HepG2 (cell line): ENCODE data around the gene IL27RA. TPM values are rescaled to one million over a fixed set of nuclear protein-coding genes. Genes with fewer than 3 reads are reported as not detected.
A peak's percentile ranks its signal among the peaks of the same experiment; 100 is the strongest.

ENCODE experiments used
- CBX2 ChIP-seq, 2 experiments: fragments of 200-600 bp in 1 of 2; sonication (generic); formaldehyde crosslinking in 1 of 2; IDR thresholded peaks; 2 replicates each; pipeline versions ENCODE4 v1.7.0 to v1.8.1; 2018 to 2022; ENCODE audit warnings: low read depth in 2 of 2, low read length in 1 of 2, mild to moderate bottlenecking in 1 of 2, missing genetic modification reagents in 1 of 2
- ETV5 ChIP-seq: IDR thresholded peaks from 2 replicates; pipeline ENCODE4 v1.6.1; 2018; ENCODE audit warnings: missing biosample characterization, missing genetic modification reagents, inconsistent platforms, borderline replicate concordance
- MIER3 ChIP-seq: IDR thresholded peaks from 2 replicates; pipeline ENCODE4 v1.6.1; 2016; ENCODE audit warnings: missing compliant biosample characterization, borderline replicate concordance
- MZF1 ChIP-seq: sonication (generic); formaldehyde crosslinking; IDR thresholded peaks from 2 replicates; pipeline ENCODE4 v1.8.1; 2023; ENCODE audit warnings: mild to moderate bottlenecking, missing genetic modification reagents, borderline replicate concordance
- SP2 ChIP-seq: sonication (generic); formaldehyde crosslinking; IDR thresholded peaks from 2 replicates; pipeline ENCODE4 v1.5.1; 2020; ENCODE audit warnings: mild to moderate bottlenecking, missing genetic modification reagents
- SP4 ChIP-seq: sonication (generic); formaldehyde crosslinking; IDR thresholded peaks from 2 replicates; pipeline ENCODE4 v1.8.1; 2023; ENCODE audit warnings: mild to moderate bottlenecking, missing genetic modification reagents
- TCF7 ChIP-seq: sonication (generic); IDR thresholded peaks from 2 replicates; pipeline ENCODE4 v1.6.1; 2016; ENCODE audit warnings: antibody characterized with exemption, low read depth
- TFDP1 ChIP-seq: IDR thresholded peaks from 2 replicates; pipeline ENCODE4 v1.6.1; 2016; ENCODE audit warnings: missing compliant biosample characterization, missing genetic modification reagents, borderline replicate concordance
- THAP8 ChIP-seq: sonication (generic); formaldehyde crosslinking; IDR thresholded peaks from 2 replicates; pipeline ENCODE4 v1.5.1; 2020; ENCODE audit warnings: missing genetic modification reagents, mild to moderate bottlenecking, borderline replicate concordance
- ZNF563 ChIP-seq: sonication (generic); formaldehyde crosslinking; IDR thresholded peaks from 2 replicates; pipeline ENCODE4 v1.8.0; 2022; ENCODE audit warnings: mild to moderate bottlenecking, moderate library complexity, missing genetic modification reagents
- ZNF670 ChIP-seq: sonication (generic); formaldehyde crosslinking; IDR thresholded peaks from 2 replicates; pipeline ENCODE4 v1.8.0; 2022; ENCODE audit warnings: mild to moderate bottlenecking, missing genetic modification reagents, borderline replicate concordance
- ZNF782 ChIP-seq: sonication (generic); formaldehyde crosslinking; IDR thresholded peaks from 2 replicates; pipeline ENCODE4 v1.4.0; 2020; ENCODE audit warnings: missing genetic modification reagents, mild to moderate bottlenecking, borderline replicate concordance
- polyA plus RNA-seq, 8 experiments: library from polyadenylated mRNA; depleted of rRNA in 3 of 8; stranded (reverse) in 7 of 8; unstranded in 1 of 8; fragments of >200 nt; fragmentation: Illumina TruSeq in 4 of 8; extraction: Trizol in 4 of 8; gene quantifications; 2 replicates each; pipeline versions ENCODE4 v1.2.1 to v1.2.3, GENCODE V29; 2011 to 2016; ENCODE audit warnings: low read depth in 4 of 8, missing spikeins in 1 of 8, mixed read lengths in 1 of 8; ENCODE audit not compliant: insufficient read depth in 1 of 8
- total RNA-seq, 5 experiments: library from RNA; depleted of rRNA; stranded (reverse); fragments of >200 nt; fragmentation: Illumina TruSeq; extraction: Trizol; gene quantifications; 2 replicates each; pipeline ENCODE4 v1.2.3, GENCODE V29; 2016; ENCODE audit warnings: low read depth in 1 of 5
- TF ChIP-seq, protein P1 (sequence below): sonication (generic); formaldehyde crosslinking; IDR thresholded peaks from 2 replicates; pipeline ENCODE4 v1.4.0; 2020; ENCODE audit warnings: missing genetic modification reagents, borderline replicate concordance
- TF ChIP-seq, protein P2 (sequence below): sonication (generic); formaldehyde crosslinking; IDR thresholded peaks from 2 replicates; pipeline ENCODE4 v1.4.0; 2020; ENCODE audit warnings: missing genetic modification reagents
- TF ChIP-seq, protein P3 (sequence below): sonication (generic); formaldehyde crosslinking; IDR thresholded peaks from 2 replicates; pipeline ENCODE4 v1.4.0; 2020; ENCODE audit warnings: missing genetic modification reagents, borderline replicate concordance
- TF ChIP-seq, protein P4 (sequence below): conservative IDR thresholded peaks from 2 replicates; pipeline ENCODE4 v1.6.1; 2018; ENCODE audit warnings: missing genetic modification reagents

IL27RA gene
- total and polyA plus RNA-seq, 2 of the 13 experiments (the other 11 are each of a cell fraction or from before 2014, with no cell fraction given): 3.5 to 8.1 TPM

GRCh38 chr19:14006085-14006765, 25.3 kb upstream of the IL27RA start, which contains the start of gene RFX1 (continued):
- TF ChIP-seq, protein P1, sequence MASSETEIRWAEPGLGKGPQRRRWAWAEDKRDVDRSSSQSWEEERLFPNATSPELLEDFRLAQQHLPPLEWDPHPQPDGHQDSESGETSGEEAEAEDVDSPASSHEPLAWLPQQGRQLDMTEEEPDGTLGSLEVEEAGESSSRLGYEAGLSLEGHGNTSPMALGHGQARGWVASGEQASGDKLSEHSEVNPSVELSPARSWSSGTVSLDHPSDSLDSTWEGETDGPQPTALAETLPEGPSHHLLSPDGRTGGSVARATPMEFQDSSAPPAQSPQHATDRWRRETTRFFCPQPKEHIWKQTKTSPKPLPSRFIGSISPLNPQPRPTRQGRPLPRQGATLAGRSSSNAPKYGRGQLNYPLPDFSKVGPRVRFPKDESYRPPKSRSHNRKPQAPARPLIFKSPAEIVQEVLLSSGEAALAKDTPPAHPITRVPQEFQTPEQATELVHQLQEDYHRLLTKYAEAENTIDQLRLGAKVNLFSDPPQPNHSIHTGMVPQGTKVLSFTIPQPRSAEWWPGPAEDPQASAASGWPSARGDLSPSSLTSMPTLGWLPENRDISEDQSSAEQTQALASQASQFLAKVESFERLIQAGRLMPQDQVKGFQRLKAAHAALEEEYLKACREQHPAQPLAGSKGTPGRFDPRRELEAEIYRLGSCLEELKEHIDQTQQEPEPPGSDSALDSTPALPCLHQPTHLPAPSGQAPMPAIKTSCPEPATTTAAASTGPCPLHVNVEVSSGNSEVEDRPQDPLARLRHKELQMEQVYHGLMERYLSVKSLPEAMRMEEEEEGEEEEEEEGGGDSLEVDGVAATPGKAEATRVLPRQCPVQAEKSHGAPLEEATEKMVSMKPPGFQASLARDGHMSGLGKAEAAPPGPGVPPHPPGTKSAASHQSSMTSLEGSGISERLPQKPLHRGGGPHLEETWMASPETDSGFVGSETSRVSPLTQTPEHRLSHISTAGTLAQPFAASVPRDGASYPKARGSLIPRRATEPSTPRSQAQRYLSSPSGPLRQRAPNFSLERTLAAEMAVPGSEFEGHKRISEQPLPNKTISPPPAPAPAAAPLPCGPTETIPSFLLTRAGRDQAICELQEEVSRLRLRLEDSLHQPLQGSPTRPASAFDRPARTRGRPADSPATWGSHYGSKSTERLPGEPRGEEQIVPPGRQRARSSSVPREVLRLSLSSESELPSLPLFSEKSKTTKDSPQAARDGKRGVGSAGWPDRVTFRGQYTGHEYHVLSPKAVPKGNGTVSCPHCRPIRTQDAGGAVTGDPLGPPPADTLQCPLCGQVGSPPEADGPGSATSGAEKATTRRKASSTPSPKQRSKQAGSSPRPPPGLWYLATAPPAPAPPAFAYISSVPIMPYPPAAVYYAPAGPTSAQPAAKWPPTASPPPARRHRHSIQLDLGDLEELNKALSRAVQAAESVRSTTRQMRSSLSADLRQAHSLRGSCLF (CRISPR knock-in tag): no peak
- no peak for TF ChIP-seq THAP8 (CRISPR knock-in tag)
- TF ChIP-seq ZNF782 (CRISPR knock-in tag): no peak
- 0 out of 2 replicates have a peak, but pooled peaks have one; percentile 83 for TF ChIP-seq ZNF670 (CRISPR knock-in tag)
- TF ChIP-seq MIER3 (CRISPR knock-in tag): no peak
- TF ChIP-seq, protein P2, sequence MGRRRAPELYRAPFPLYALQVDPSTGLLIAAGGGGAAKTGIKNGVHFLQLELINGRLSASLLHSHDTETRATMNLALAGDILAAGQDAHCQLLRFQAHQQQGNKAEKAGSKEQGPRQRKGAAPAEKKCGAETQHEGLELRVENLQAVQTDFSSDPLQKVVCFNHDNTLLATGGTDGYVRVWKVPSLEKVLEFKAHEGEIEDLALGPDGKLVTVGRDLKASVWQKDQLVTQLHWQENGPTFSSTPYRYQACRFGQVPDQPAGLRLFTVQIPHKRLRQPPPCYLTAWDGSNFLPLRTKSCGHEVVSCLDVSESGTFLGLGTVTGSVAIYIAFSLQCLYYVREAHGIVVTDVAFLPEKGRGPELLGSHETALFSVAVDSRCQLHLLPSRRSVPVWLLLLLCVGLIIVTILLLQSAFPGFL (CRISPR knock-in tag): no peak
- TF ChIP-seq ETV5 (CRISPR knock-in tag): no peak
- TF ChIP-seq TFDP1 (CRISPR knock-in tag): peak; percentile 95
- TF ChIP-seq ZNF563 (CRISPR knock-in tag): no peak
- TF ChIP-seq, protein P3, sequence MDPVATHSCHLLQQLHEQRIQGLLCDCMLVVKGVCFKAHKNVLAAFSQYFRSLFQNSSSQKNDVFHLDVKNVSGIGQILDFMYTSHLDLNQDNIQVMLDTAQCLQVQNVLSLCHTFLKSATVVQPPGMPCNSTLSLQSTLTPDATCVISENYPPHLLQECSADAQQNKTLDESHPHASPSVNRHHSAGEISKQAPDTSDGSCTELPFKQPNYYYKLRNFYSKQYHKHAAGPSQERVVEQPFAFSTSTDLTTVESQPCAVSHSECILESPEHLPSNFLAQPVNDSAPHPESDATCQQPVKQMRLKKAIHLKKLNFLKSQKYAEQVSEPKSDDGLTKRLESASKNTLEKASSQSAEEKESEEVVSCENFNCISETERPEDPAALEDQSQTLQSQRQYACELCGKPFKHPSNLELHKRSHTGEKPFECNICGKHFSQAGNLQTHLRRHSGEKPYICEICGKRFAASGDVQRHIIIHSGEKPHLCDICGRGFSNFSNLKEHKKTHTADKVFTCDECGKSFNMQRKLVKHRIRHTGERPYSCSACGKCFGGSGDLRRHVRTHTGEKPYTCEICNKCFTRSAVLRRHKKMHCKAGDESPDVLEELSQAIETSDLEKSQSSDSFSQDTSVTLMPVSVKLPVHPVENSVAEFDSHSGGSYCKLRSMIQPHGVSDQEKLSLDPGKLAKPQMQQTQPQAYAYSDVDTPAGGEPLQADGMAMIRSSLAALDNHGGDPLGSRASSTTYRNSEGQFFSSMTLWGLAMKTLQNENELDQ (CRISPR knock-in tag): no peak
- no peak; the same call in 1 of the 2 replicates for TF ChIP-seq TCF7
- no peak for TF ChIP-seq CBX2 (IDR thresholded peaks at IDR 0.05; ENCODE audit: low read depth, low read length)
- no peak for TF ChIP-seq CBX2 (CRISPR knock-in tag; IDR thresholded peaks at IDR 0.05; ENCODE audit: low read depth)
- peak; percentile 34; the same call in 1 of the 2 replicates for TF ChIP-seq SP4 (CRISPR knock-in tag)
- no peak for TF ChIP-seq MZF1 (CRISPR knock-in tag)
- TF ChIP-seq SP2 (CRISPR knock-in tag): peak; percentile 98
- TF ChIP-seq, protein P4, sequence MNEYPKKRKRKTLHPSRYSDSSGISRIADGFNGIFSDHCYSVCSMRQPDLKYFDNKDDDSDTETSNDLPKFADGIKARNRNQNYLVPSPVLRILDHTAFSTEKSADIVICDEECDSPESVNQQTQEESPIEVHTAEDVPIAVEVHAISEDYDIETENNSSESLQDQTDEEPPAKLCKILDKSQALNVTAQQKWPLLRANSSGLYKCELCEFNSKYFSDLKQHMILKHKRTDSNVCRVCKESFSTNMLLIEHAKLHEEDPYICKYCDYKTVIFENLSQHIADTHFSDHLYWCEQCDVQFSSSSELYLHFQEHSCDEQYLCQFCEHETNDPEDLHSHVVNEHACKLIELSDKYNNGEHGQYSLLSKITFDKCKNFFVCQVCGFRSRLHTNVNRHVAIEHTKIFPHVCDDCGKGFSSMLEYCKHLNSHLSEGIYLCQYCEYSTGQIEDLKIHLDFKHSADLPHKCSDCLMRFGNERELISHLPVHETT (CRISPR knock-in tag): no peak
